ENCODE data around the gene KRTAP4-16.
"Not testable (repeated sequence)": the region's sequence is repeated elsewhere in the genome, so short reads cannot be mapped to it uniquely, and the experiment has no call there.

Gene KRTAP4-16

DNA sequence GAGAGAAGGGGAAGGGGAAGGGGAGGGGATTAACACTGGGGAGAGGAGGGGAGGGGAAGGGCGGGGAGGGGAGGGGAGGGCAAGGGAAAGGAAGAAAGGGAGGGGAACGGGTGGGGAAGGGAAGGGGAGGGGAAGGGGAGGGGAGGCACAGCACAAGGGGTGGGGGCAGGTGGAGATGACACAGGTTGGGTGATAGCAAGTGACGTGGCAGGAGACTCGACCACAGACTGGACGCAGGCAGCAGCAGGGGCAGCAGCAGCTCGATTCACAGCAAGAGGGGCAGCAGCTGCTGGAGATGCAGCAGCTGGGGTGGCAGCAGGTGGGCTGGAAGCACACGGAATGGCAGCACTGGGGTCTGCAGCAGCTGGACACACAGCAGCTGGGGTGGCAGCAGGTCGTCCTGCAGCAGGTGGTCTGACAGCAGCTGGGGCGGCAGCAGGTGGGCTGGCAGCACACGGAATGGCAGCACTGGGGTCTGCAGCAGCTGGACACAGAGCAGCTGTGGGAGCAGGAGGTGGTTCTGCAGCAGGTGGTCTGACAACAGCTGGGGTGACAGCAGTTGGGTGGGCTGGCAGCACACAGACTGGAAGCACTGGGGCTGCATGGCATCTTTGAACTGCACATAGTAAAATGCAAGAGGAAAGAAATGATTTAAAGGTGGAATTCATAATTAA lies at the start of gene KRTAP4-16:
KRTAP4-16 (minus strand) TSS at position 624 of the 674 bp plus-strand sequence; CDS start at position 624, 0 bp downstream.
- Histone ChIP-seq H3K27me3 (ENCODE audit: low read depth, low read length) (no peaks in the 10 kb centered on the region), H3K4me1 (ENCODE audit: control insufficient read depth in 1 of 2, insufficient read depth in 2 of 2, low read length in 2 of 2) (no peaks in the 10 kb centered on the region), H3K4me3 (ENCODE audit: low read depth in 1 of 2, low read length in 2 of 2) (no peak within 1 kb of the TSS), H3K36me3 (ENCODE audit: control insufficient read depth in 1 of 2, insufficient read depth in 2 of 2, low read length in 2 of 2) (no peaks in the 10 kb centered on the region), H3K9me3 (ENCODE audit: control insufficient read depth in 1 of 2, low read length in 2 of 2) (no peaks in the 10 kb centered on the region), H3K27ac (ENCODE audit: low read length) (no peak within 1 kb of the TSS)

DNA sequence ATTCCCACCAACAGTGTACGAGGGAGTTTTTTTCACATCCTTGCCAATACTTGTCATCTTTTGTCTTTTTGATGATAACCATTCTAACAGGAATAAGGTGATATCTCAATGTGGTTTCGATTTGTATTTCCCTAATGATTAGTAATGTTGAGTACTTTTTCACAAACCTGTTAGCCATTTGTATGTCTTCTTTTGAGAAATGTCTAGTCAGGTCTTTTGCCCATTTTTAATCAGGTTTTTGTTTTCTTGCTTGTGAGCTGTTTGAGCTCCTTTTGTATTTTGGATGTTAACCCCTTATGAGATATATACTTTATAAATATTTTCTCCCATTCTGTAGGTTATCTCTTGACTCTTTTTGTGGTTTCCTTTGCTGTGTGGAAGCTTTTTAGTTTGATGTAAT lies 49.5 kb upstream of the KRTAP4-16 start:
- Histone ChIP-seq H3K27ac (ENCODE audit: low read length) (no peak overlapping the region), H3K4me3 (ENCODE audit: low read depth in 1 of 2, low read length in 2 of 2) (no peak overlapping the region), H3K27me3 (ENCODE audit: low read depth, low read length) (no peaks in the 10 kb centered on the region), H3K9me3 (ENCODE audit: control insufficient read depth in 1 of 2, low read length in 2 of 2) (no peaks in the 10 kb centered on the region), H3K36me3 (ENCODE audit: control insufficient read depth in 1 of 2, insufficient read depth in 2 of 2, low read length in 2 of 2) (no peaks in the 10 kb centered on the region), H3K4me1 (ENCODE audit: control insufficient read depth in 1 of 2, insufficient read depth in 2 of 2, low read length in 2 of 2) (no peaks in the 10 kb centered on the region)

DNA sequence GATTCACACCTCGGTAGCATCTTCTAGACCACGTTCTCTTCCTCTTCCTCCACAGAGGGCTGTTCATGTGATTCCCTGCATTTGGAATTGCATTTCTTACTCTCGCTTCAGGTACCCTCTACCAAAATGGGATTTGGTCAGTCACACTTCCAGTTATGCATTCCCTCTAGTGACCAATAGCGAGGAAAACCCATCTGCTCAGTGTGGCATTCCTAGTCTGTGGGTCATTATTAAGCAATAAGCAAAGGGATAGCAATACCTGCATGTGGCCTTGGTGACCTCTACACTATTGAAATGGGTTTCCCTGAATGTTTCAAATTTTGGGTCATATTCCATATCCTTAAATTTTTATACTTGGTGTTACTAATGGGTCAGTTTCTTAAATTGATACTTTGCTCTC lies 48.0 kb upstream of the KRTAP4-16 start:
- no peaks in the 10 kb centered on the region for H3K4me1 ChIP-seq (ENCODE audit: control insufficient read depth in 1 of 2, insufficient read depth in 2 of 2, low read length in 2 of 2)
- H3K36me3 ChIP-seq (ENCODE audit: control insufficient read depth in 1 of 2, insufficient read depth in 2 of 2, low read length in 2 of 2): no peaks in the 10 kb centered on the region
- H3K27ac ChIP-seq (ENCODE audit: low read length): no peak overlapping the region
- H3K27me3 ChIP-seq (ENCODE audit: low read depth, low read length): no peaks in the 10 kb centered on the region
- no peak overlapping the region for H3K4me3 ChIP-seq (ENCODE audit: low read depth in 1 of 2, low read length in 2 of 2)
- no peaks in the 10 kb centered on the region for H3K9me3 ChIP-seq (ENCODE audit: control insufficient read depth in 1 of 2, low read length in 2 of 2)

DNA sequence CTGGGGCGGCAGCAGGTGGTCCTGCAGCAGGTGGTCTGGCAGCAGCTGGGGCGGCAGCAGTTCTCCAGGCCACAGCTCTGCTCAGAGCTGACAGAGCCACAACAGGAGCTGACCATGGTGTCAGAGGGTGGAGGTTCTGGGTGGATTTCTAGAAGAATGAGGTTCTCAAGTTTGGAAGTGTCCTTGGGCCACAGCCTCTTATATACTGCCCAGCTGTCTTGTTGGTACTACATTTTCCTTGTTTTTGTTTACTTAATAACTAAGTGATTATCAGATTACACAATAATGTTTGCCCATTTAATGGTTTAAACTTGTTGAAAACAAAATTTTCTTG lies 47.6 kb upstream of the KRTAP4-16 start, which contains the start of gene KRTAP4-5:
KRTAP4-5 (minus strand) TSS at position 174 of the 334 bp plus-strand sequence; CDS start at position 116, 58 bp downstream.
- Histone ChIP-seq H3K9me3 (ENCODE audit: control insufficient read depth in 1 of 2, low read length in 2 of 2) (no peaks in the 10 kb centered on the region), H3K4me3 (ENCODE audit: low read depth in 1 of 2, low read length in 2 of 2) (no peak within 1 kb of the TSS), H3K4me1 (ENCODE audit: control insufficient read depth in 1 of 2, insufficient read depth in 2 of 2, low read length in 2 of 2) (no peaks in the 10 kb centered on the region), H3K27me3 (ENCODE audit: low read depth, low read length) (no peaks in the 10 kb centered on the region), H3K36me3 (ENCODE audit: control insufficient read depth in 1 of 2, insufficient read depth in 2 of 2, low read length in 2 of 2) (no peaks in the 10 kb centered on the region), H3K27ac (ENCODE audit: low read length) (no peak within 1 kb of the TSS)

DNA sequence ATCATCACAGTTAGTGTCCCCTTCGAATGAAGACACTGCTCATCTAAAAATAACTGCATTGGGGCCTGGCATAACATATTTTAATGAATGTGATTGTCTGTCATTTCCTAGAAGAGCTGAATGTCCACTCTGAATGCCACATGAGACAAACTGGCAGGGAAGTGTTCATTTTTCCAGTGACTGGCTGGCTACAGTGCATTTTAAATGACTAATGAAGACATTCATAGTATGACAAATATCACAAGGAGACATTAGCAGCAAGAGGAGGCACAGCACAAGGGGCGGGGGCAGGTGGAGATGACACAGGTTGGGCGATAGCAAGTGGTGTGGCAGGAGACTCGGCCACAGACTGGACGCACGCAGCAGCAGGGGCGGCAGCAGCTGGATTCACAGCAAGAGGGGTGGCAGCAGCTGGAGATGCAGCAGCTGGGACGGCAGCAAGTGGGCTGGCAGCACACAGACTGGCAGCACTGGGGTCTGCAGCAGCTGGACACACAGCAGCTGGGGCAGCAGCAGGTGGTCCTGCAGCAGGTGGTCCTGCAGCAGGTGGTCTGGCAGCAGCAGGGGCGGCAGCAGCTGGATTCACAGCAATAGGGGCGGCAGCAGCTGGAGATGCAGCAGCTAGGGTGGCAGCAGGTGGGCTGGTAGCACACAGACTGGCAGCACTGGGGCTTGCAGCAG lies 47.1 kb upstream of the KRTAP4-16 start:
- not testable (repeated sequence) for H3K27ac ChIP-seq (ENCODE audit: low read length); H3K9me3 ChIP-seq (ENCODE audit: control insufficient read depth in 1 of 2, low read length in 2 of 2); H3K27me3 ChIP-seq (ENCODE audit: low read depth, low read length); H3K4me1 ChIP-seq (ENCODE audit: control insufficient read depth in 1 of 2, insufficient read depth in 2 of 2, low read length in 2 of 2); H3K36me3 ChIP-seq (ENCODE audit: control insufficient read depth in 1 of 2, insufficient read depth in 2 of 2, low read length in 2 of 2); H3K4me3 ChIP-seq (ENCODE audit: low read depth in 1 of 2, low read length in 2 of 2)

DNA sequence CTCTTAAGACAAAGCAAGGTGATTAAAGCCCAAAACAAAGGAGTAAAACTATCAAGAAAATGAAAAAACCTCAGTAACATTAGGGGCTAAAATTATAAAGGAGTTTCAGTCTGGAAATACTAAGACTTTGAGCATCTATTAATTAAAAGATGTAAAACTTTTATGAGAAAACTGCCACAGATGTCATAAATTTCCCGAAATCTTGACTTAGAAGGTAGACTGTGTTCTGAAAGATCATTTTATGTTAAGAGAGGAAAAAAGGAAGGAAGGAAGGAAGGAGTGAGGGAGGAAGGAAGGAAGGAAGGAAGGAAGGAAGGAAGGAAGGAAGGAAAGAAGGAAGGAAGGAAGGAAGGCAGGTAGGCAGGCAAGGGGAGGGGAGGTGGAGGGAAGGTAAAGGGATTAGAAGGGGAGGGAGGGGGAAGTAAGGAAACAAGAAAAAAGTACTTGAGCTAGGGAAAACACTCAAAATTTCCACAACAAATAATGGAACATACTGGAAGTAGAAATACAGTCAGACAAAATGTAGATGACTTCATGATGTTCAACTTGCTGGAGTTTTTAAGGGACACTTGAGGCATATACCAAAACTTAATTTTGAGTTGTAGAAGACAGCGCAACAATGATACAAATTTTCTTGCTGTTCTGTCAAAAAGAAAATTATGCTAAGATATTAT lies 45.7 kb upstream of the KRTAP4-16 start:
- Histone ChIP-seq H3K27me3 (ENCODE audit: low read depth, low read length) (no peaks in the 10 kb centered on the region), H3K27ac (ENCODE audit: low read length) (no peak overlapping the region), H3K4me3 (ENCODE audit: low read depth in 1 of 2, low read length in 2 of 2) (no peak overlapping the region), H3K9me3 (ENCODE audit: control insufficient read depth in 1 of 2, low read length in 2 of 2) (peaks cover 5 to 9% of the 10 kb centered on the region in 2 donors), H3K4me1 (ENCODE audit: control insufficient read depth in 1 of 2, insufficient read depth in 2 of 2, low read length in 2 of 2) (no peaks in the 10 kb centered on the region), H3K36me3 (ENCODE audit: control insufficient read depth in 1 of 2, insufficient read depth in 2 of 2, low read length in 2 of 2) (no peaks in the 10 kb centered on the region)

DNA sequence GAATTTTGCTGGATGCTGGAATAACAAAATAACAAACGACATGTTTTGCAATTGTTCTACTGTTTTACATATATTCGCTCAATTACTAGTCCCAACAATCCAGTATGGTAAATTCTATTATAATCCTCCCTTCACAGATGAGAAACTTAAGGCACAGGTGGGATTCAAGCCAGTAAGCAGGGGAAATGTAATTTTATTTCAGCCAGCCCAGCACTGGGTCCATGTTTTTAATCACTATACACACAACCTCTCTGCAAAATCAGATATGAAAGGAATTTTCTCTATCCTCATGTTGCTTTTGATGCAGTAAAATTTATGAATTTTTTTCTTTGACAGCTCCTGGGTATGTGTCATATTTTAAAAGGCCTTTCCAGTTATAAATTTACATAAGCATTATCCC lies 43.3 kb upstream of the KRTAP4-16 start:
- Histone ChIP-seq H3K9me3 (ENCODE audit: control insufficient read depth in 1 of 2, low read length in 2 of 2) (peaks cover 5 to 19% of the 10 kb centered on the region in 2 donors), H3K36me3 (ENCODE audit: control insufficient read depth in 1 of 2, insufficient read depth in 2 of 2, low read length in 2 of 2) (no peaks in the 10 kb centered on the region), H3K27ac (ENCODE audit: low read length) (no peak overlapping the region), H3K4me3 (ENCODE audit: low read depth in 1 of 2, low read length in 2 of 2) (no peak overlapping the region), H3K4me1 (ENCODE audit: control insufficient read depth in 1 of 2, insufficient read depth in 2 of 2, low read length in 2 of 2) (no peaks in the 10 kb centered on the region), H3K27me3 (ENCODE audit: low read depth, low read length) (no peaks in the 10 kb centered on the region)

DNA sequence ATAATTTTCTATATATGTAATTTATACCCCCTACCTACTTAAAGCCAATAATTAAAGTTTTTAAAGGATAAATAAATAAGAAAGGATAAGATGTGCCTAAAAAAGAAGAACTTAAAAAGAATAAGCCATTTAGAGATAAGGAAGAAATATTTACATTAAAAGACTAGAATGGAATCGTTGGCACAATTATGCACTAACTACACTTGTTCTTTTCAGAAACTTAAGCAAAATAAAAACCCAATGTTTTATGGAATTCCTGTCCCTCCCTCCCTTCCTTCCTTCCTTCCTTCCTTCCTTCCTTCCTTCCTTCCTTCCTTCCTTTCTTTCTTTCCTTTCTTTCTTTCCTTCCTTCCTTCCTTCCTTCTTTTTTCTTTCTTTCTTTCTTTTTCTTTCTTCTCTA lies 42.8 kb upstream of the KRTAP4-16 start:
- Histone ChIP-seq H3K9me3 (ENCODE audit: control insufficient read depth in 1 of 2, low read length in 2 of 2) (peaks cover 5 to 23% of the 10 kb centered on the region in 2 donors), H3K27ac (ENCODE audit: low read length) (no peak overlapping the region), H3K27me3 (ENCODE audit: low read depth, low read length) (no peaks in the 10 kb centered on the region), H3K4me1 (ENCODE audit: control insufficient read depth in 1 of 2, insufficient read depth in 2 of 2, low read length in 2 of 2) (no peaks in the 10 kb centered on the region), H3K4me3 (ENCODE audit: low read depth in 1 of 2, low read length in 2 of 2) (no peak overlapping the region), H3K36me3 (ENCODE audit: control insufficient read depth in 1 of 2, insufficient read depth in 2 of 2, low read length in 2 of 2) (no peaks in the 10 kb centered on the region)

DNA sequence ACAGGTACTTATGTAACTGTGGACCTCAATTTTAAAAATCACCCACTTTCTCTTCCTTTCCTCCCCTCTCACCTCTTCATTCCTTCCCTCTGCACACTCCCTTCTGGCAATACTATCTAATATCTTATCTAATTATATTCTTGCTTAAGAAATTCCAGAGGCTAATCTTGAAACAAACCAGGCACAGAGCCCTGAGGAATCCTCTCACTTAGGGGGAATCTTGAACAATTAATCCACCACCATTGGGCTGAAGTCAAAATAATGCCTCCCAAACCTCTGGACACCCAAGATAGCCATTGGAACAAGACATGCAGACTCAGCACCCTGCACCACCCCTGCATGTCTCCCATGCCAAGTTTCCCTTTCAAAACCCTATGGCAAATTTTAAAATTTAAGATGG lies 39.4 kb upstream of the KRTAP4-16 start:
- no peak overlapping the region for H3K27ac ChIP-seq (ENCODE audit: low read length)
- H3K4me3 ChIP-seq (ENCODE audit: low read depth in 1 of 2, low read length in 2 of 2): no peak overlapping the region
- H3K9me3 ChIP-seq (ENCODE audit: control insufficient read depth in 1 of 2, low read length in 2 of 2): peaks cover 5 to 23% of the 10 kb centered on the region in 2 donors
- H3K27me3 ChIP-seq (ENCODE audit: low read depth, low read length): no peaks in the 10 kb centered on the region
- no peaks in the 10 kb centered on the region for H3K36me3 ChIP-seq (ENCODE audit: control insufficient read depth in 1 of 2, insufficient read depth in 2 of 2, low read length in 2 of 2)
- no peaks in the 10 kb centered on the region for H3K4me1 ChIP-seq (ENCODE audit: control insufficient read depth in 1 of 2, insufficient read depth in 2 of 2, low read length in 2 of 2)

DNA sequence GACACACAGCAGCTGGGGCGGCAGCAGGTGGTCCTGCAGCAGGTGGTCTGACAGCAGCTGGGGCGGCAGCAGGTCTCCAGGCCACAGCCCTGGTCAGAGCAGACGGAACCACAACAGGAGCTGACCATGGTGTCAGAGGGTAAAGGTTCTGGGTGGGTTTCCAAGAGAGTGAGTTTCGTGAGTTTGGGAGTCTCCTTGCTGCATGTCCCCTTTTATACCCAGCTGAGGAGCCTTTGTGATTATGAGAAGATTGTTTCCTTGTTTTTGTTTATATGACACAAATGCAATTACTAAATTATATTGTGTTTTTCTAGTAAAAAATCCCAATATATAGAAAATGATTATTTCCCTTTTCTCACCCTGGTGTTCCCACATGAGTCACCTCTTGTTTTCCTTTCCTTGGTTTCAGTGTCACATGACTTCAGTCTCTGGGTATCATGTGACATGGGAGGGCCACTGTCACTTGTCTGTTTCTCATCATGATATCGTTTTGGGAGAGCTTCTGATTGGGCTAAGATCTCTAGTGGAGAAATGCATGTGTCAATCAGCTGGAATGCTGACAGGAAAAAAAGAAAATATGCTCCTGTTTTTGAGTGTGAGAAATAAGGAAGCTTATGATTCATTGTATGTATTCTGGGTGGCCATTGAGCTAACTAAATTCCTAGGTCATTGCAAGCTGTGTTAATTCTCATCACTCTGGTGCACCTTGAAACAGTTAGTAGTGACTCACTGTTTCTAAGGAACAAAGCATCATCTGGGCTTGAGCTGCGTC lies 38.5 kb upstream of the KRTAP4-16 start, which contains the start of gene KRTAP4-6:
KRTAP4-6 (minus strand) TSS at position 185 of the 772 bp plus-strand sequence; CDS start at position 128, 57 bp downstream.
- Histone ChIP-seq H3K4me3 (ENCODE audit: low read depth in 1 of 2, low read length in 2 of 2) (no peak within 1 kb of the TSS), H3K27ac (ENCODE audit: low read length) (no peak within 1 kb of the TSS), H3K9me3 (ENCODE audit: control insufficient read depth in 1 of 2, low read length in 2 of 2) (peaks cover 5 to 23% of the 10 kb centered on the region in 2 donors), H3K27me3 (ENCODE audit: low read depth, low read length) (no peaks in the 10 kb centered on the region), H3K36me3 (ENCODE audit: control insufficient read depth in 1 of 2, insufficient read depth in 2 of 2, low read length in 2 of 2) (no peaks in the 10 kb centered on the region), H3K4me1 (ENCODE audit: control insufficient read depth in 1 of 2, insufficient read depth in 2 of 2, low read length in 2 of 2) (no peaks in the 10 kb centered on the region)

DNA sequence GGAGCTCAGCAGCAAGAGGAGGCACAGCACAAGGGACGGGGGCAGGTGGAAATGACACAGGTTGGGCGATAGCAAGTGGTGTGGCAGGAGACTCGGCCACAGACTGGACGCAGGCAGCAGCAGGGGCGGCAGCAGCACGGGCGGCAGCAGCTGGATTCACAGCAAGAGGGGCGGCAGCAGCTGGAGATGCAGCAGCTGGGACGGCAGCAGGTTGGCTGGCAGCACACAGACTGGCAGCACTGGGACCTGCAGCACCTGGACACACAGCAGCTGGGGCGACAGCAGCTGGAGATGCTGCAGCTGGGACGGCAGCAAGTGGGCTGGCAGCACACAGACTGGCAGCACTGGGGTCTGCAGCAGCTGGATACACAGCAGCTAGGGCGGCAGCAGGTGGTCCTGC lies 37.9 kb upstream of the KRTAP4-16 start:
- H3K36me3 ChIP-seq (ENCODE audit: control insufficient read depth in 1 of 2, insufficient read depth in 2 of 2, low read length in 2 of 2); H3K4me1 ChIP-seq (ENCODE audit: control insufficient read depth in 1 of 2, insufficient read depth in 2 of 2, low read length in 2 of 2); H3K27ac ChIP-seq (ENCODE audit: low read length); H3K27me3 ChIP-seq (ENCODE audit: low read depth, low read length); H3K4me3 ChIP-seq (ENCODE audit: low read depth in 1 of 2, low read length in 2 of 2): not testable (repeated sequence)
- H3K9me3 ChIP-seq (ENCODE audit: control insufficient read depth in 1 of 2, low read length in 2 of 2): peaks cover 5 to 23% of the 10 kb centered on the region in 2 donors
